ENCODE results near the gene SLC22A14. TPM values are rescaled to one million over a fixed set of nuclear protein-coding genes. Genes with fewer than 3 reads are reported as not detected.

The SLC22A14 gene
- total RNA-seq, 1 experiment from 2014 or later = 0.13 TPM

DNA sequence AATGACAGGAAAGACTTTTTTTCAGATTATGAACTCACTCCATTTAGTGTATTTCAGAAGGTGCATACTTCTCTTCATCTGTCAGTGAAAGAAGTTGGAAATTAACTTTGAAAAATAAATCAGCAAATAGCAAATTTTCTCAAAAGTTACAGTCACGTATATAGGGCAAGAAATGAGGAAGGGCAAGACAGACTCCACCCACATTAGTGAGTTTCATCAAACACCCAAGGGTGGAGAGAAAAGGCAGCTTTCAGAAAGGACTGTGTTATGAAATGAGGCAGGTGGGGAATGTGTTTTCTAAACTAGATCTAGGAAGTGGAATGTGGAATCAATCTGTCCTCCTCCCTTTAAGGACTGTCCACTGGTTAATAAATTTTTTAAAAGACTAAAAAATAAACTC is 13.6 kb upstream of the SLC22A14 start:
- in situ Hi-C loops (cut with HindIII; ENCODE audit: low pct_unique_long_range_greater_than_20kb, low sequenced_read_pairs) = no loop called here

DNA sequence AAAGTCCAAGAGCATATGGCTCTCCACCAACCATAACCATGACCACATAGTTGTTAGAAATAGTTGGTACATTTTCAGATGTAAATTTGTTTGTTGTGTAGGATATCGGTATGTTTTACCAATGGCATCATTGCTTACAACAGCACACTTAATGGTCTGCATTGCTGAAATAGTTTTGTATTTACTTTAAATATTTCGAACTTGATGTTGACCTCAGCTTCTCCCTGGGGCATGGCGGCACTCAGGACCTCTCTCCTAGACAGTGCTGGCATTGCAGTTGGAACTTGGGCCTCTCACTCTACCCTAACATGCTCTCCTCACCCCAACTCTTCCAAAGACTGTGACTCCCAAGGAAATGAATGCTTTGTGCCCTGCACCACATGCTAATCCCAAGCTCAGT is 11.5 kb upstream of the SLC22A14 start:
- ATAC-seq = no peak
- Histone ChIP-seq H3K4me3 (ENCODE audit: low read depth in 2 of 2, low read length in 2 of 2) (no peak overlapping the region), H3K27me3 (ENCODE audit: control insufficient read depth, insufficient read depth, low read length) (no peaks in the 10 kb centered on the region), H3K36me3 (ENCODE audit: control insufficient read depth, insufficient read depth, low read length) (no peaks in the 10 kb centered on the region), H3K4me1 (ENCODE audit: control insufficient read depth, insufficient read depth, low read length) (no peaks in the 10 kb centered on the region), H3K9me3 (ENCODE audit: control insufficient read depth, insufficient read depth, low read depth, low read length) (no peaks in the 10 kb centered on the region), H3K27ac (ENCODE audit: low read length) (no peak overlapping the region)
- ChIA-PET POLR2A (no interaction called here), CTCF (no interaction called here)
- BruUV-seq (replicated peaks) = no TSS peak
- TF ChIP-seq SIN3A (IDR thresholded peaks at IDR 0.05; ENCODE audit: borderline replicate concordance, insufficient read depth, low read depth, low read length) (no peak), TCF7L2 (IDR thresholded peaks at IDR 0.05; ENCODE audit: low read depth, low read length) (no peak), POLR2AphosphoS5 (IDR thresholded peaks at IDR 0.05; ENCODE audit: low read depth, low read length) (no peak)
- TF ChIP-seq, protein P1, sequence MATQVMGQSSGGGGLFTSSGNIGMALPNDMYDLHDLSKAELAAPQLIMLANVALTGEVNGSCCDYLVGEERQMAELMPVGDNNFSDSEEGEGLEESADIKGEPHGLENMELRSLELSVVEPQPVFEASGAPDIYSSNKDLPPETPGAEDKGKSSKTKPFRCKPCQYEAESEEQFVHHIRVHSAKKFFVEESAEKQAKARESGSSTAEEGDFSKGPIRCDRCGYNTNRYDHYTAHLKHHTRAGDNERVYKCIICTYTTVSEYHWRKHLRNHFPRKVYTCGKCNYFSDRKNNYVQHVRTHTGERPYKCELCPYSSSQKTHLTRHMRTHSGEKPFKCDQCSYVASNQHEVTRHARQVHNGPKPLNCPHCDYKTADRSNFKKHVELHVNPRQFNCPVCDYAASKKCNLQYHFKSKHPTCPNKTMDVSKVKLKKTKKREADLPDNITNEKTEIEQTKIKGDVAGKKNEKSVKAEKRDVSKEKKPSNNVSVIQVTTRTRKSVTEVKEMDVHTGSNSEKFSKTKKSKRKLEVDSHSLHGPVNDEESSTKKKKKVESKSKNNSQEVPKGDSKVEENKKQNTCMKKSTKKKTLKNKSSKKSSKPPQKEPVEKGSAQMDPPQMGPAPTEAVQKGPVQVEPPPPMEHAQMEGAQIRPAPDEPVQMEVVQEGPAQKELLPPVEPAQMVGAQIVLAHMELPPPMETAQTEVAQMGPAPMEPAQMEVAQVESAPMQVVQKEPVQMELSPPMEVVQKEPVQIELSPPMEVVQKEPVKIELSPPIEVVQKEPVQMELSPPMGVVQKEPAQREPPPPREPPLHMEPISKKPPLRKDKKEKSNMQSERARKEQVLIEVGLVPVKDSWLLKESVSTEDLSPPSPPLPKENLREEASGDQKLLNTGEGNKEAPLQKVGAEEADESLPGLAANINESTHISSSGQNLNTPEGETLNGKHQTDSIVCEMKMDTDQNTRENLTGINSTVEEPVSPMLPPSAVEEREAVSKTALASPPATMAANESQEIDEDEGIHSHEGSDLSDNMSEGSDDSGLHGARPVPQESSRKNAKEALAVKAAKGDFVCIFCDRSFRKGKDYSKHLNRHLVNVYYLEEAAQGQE (IDR thresholded peaks at IDR 0.05; ENCODE audit: insufficient read depth in 1 of 2, low read depth in 2 of 2, low read length in 1 of 2) = no peak
- TF ChIP-seq, protein P2, sequence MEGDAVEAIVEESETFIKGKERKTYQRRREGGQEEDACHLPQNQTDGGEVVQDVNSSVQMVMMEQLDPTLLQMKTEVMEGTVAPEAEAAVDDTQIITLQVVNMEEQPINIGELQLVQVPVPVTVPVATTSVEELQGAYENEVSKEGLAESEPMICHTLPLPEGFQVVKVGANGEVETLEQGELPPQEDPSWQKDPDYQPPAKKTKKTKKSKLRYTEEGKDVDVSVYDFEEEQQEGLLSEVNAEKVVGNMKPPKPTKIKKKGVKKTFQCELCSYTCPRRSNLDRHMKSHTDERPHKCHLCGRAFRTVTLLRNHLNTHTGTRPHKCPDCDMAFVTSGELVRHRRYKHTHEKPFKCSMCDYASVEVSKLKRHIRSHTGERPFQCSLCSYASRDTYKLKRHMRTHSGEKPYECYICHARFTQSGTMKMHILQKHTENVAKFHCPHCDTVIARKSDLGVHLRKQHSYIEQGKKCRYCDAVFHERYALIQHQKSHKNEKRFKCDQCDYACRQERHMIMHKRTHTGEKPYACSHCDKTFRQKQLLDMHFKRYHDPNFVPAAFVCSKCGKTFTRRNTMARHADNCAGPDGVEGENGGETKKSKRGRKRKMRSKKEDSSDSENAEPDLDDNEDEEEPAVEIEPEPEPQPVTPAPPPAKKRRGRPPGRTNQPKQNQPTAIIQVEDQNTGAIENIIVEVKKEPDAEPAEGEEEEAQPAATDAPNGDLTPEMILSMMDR (IDR thresholded peaks at IDR 0.05) = no peak
- intact Hi-C loops (cut with micrococcal nuclease; ENCODE audit: unreplicated experiment) = no loop called here
- no peak for DNase-seq (ENCODE audit: low read depth, low spot score)
- in situ Hi-C loops (cut with HindIII; ENCODE audit: low pct_unique_long_range_greater_than_20kb, low sequenced_read_pairs) = no loop called here

More for the DNA sequence above, 13.6 kb upstream of the SLC22A14 start:
- ATAC-seq (no peak), DNase-seq (ENCODE audit: low read depth, low spot score) (no peak)
- Histone ChIP-seq H3K9me3 (ENCODE audit: control insufficient read depth, insufficient read depth, low read depth, low read length) (no peaks in the 10 kb centered on the region), H3K36me3 (ENCODE audit: control insufficient read depth, insufficient read depth, low read length) (no peaks in the 10 kb centered on the region), H3K27me3 (ENCODE audit: control insufficient read depth, insufficient read depth, low read length) (no peaks in the 10 kb centered on the region), H3K27ac (ENCODE audit: low read length) (no peak overlapping the region), H3K4me1 (ENCODE audit: control insufficient read depth, insufficient read depth, low read length) (no peaks in the 10 kb centered on the region), H3K4me3 (ENCODE audit: low read depth in 2 of 2, low read length in 2 of 2) (no peak overlapping the region)
- BruUV-seq (replicated peaks) = no TSS peak
- intact Hi-C loops (cut with micrococcal nuclease; ENCODE audit: unreplicated experiment) = no loop called here
- TF ChIP-seq SIN3A (IDR thresholded peaks at IDR 0.05; ENCODE audit: borderline replicate concordance, insufficient read depth, low read depth, low read length) = no peak
- no peak for TF ChIP-seq TCF7L2 (IDR thresholded peaks at IDR 0.05; ENCODE audit: low read depth, low read length)
- TF ChIP-seq, protein P2 (IDR thresholded peaks at IDR 0.05) = no peak
- no peak for TF ChIP-seq POLR2AphosphoS5 (IDR thresholded peaks at IDR 0.05; ENCODE audit: low read depth, low read length)
- TF ChIP-seq, protein P1 (IDR thresholded peaks at IDR 0.05; ENCODE audit: insufficient read depth in 1 of 2, low read depth in 2 of 2, low read length in 1 of 2) = no peak
- POLR2A ChIA-PET = no interaction called here
- CTCF ChIA-PET = no interaction called here

Data from Panc1 (cell line).